22Rv1 (cell line): Measurements from ENCODE around the gene NEU4.

Experiments used
- CTCF ChIP-seq: fragments of 450-650 bp; IDR thresholded peaks from 2 replicates; pipeline ENCODE4 v1.5.1; 2017; ENCODE audit warnings: mild to moderate bottlenecking
- ZFX ChIP-seq: fragments of 450-650 bp; IDR thresholded peaks from 2 replicates; pipeline ENCODE4 v1.6.1; 2017; ENCODE audit warnings: antibody characterized with exemption, borderline replicate concordance

- TF ChIP-seq CTCF (no peak), ZFX (no peak)
Observed at GRCh38 chr2:241858206-241859016, 49.4 kb downstream of the NEU4 start, which contains the start of gene PDCD1.
